GM12891 (cell line): ENCODE data around the gene ODF2.

ENCODE experiments used
- DNase-seq: peaks from one replicate; pipeline ENCODE4 v3.0.0; 2011; ENCODE audit warnings: low spot score; ENCODE audit not compliant: insufficient read length
- FAIRE-seq: peaks from 2 replicates; lab custom pipeline; 2011; peaks lifted over from hg19 to GRCh38; lab: Jason Lieb, UNC
- PAX5 ChIP-seq: IDR thresholded peaks from 2 replicates; pipeline ENCODE4 v1.6.1; 2011; ENCODE audit warnings: low read length, moderate library complexity, mild to moderate bottlenecking; ENCODE audit not compliant: insufficient read depth, severe bottlenecking
- POLR2A ChIP-seq: IDR thresholded peaks from 2 replicates; pipeline ENCODE4 v1.6.1; 2011; ENCODE audit warnings: low read depth, low read length, control low read depth
- POLR2AphosphoS5 ChIP-seq: IDR thresholded peaks from 2 replicates; pipeline ENCODE4 v1.6.1; 2011; ENCODE audit warnings: low read depth, low read length, control low read depth
- POU2F2 ChIP-seq: IDR thresholded peaks from 2 replicates; pipeline ENCODE4 v1.6.1; 2011; ENCODE audit warnings: low read depth, mild to moderate bottlenecking, control low read depth, low read length, moderate library complexity
- SPI1 ChIP-seq: IDR thresholded peaks from 2 replicates; pipeline ENCODE4 v1.6.1; 2011; ENCODE audit warnings: low read depth, low read length, control low read depth
- TAF1 ChIP-seq: IDR thresholded peaks from 2 replicates; pipeline ENCODE4 v1.6.1; 2011; ENCODE audit warnings: low read depth, low read length, control low read depth

ODF2 gene

DNA sequence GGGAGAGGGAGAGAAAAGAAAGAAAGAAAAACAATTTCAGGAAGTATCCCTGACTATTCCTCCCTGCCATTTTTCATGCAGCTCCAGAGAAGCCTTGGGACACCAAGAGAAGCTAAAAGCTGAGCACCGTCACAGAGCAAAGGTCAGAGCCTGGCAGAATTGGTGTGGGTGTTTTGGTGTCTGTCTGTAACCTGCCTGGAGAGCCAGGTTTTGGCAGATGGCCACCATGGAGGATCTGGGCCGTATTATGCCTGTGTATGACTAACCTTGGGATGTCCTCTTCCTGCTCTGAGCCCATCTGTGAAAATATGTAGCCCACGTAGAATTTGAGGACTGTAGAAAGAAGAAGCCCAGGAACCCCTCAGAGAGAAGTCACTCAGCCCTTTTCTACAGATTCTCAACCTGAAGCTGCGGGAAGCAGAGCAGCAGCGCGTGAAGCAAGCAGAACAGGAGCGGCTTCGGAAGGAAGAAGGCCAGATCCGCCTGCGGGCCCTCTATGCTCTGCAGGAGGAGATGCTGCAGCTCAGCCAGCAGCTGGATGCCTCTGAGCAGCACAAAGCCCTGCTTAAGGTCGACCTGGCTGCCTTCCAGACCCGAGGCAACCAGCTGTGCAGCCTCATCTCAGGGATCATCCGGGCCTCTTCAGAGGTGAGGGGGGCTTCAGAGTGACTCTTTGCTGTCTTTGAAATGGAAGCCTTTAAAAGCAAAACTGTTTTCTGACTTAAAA, 67.6 kb downstream of the ODF2 start:
- DNase-seq (no peak), FAIRE-seq (no peak)
- TF ChIP-seq SPI1, result no peak
- TF ChIP-seq PAX5, result no peak
- no peak for TF ChIP-seq POU2F2
- TF ChIP-seq POLR2AphosphoS5, result no peak
- no peak for TF ChIP-seq TAF1
- TF ChIP-seq POLR2A, result no peak

DNA sequence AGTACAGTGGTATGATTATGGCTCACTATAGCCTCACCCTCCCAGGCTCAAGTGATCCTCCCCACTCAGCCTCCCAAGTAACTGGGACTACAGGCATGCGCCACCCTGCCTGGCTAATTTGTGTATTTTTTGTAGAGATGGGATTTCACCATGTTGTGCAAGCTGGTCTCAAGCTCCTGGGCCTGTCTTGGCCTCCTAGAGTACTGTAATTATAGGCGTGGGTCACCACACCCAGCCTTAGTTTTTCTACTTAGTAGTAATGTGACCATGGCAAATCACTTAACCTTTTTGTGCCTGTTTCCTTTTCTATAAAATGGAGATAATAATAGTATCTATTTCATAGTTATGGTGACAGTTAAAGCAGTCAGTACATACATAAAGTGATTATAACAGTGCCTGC, 70.9 kb downstream of the ODF2 start:
- no peak for TF ChIP-seq PAX5
- TF ChIP-seq SPI1, result no peak
- TF ChIP-seq POLR2A, result no peak
- FAIRE-seq (no peak), DNase-seq (no peak)

DNA sequence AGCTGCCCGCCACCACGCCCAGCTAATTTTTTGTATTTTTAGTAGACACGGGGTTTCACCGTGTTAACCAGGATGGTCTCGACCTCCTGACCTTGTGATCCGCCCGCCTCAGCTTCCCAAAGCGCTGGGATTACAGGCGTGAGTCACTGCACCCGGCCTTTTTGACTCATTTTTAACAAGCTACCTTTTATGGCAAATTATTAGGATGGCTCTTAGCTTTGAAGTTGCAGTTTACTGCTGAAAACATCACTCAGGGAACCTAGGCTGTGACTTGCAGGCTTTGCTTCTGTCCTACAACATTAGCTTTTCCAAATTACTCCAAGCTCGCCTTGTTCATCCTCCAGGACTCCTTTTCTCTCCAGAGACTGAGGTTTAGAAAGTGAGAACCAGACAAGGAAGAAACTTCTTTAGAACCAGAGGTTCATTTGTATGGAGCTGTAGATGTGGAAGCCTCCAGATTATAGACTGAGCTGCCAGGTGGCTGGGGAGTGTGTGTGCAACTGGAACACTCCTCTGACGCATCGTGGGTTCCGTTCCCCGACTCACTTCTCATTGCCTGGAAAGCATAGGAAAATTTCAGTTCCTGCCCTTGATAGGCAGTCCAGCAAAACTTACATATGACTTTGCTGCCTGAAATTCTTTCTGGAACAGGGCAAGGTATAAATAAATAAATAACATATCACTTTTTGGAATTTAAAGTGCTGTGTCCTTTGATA, 72.8 kb downstream of the ODF2 start:
- no peak for TF ChIP-seq SPI1
- TF ChIP-seq PAX5, result no peak
- DNase-seq (no peak), FAIRE-seq (no peak)

DNA sequence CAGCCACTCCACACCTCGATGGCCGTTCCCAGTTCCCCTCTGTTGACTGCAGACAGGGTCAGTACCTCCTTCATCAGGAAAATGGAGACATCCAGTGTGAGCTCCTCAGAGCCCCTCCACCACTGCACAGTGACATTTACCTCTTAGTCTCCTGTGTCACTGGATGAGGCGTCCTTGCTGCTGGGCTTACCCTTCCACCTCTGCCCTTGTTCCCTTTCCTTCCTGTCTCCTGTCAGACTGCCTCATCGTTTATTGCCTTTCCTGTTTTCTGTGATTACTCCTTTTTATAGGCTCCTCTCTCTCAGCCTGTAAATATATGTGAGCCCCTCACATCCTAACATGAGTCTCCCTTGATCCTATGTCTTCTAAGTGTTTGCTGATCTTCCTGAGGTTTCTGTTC, 73.4 kb downstream of the ODF2 start:
- FAIRE-seq (no peak), DNase-seq (no peak)
- TF ChIP-seq SPI1, result no peak
- TF ChIP-seq TAF1, result no peak
- TF ChIP-seq POU2F2, result no peak
- TF ChIP-seq PAX5, result no peak
- no peak for TF ChIP-seq POLR2A
- TF ChIP-seq POLR2AphosphoS5, result no peak

DNA sequence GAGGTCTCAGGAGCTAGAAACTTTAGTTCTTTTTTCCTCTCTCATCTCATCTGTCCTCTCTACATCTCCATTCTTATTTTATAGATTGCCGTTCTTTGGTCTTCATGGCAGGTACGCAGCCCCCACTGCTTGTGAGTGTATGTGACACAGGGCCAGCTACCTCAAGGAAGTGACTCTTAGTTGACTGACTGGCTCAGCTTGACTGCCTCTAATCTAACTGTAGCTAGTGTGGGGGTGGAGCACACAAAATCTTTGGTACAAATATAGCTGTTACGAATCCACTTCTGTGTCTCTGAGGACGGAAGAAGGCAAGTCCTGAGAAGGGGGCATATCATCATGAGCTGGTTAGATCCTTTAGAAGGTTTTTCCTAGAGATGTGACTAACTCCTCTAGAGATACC, 76.8 kb downstream of the ODF2 start:
- no peak for TF ChIP-seq SPI1
- no peak for TF ChIP-seq POU2F2
- no peak for TF ChIP-seq POLR2AphosphoS5
- no peak for TF ChIP-seq TAF1
- TF ChIP-seq PAX5, result no peak
- TF ChIP-seq POLR2A, result no peak
- DNase-seq (no peak), FAIRE-seq (peak; percentile 57)

DNA sequence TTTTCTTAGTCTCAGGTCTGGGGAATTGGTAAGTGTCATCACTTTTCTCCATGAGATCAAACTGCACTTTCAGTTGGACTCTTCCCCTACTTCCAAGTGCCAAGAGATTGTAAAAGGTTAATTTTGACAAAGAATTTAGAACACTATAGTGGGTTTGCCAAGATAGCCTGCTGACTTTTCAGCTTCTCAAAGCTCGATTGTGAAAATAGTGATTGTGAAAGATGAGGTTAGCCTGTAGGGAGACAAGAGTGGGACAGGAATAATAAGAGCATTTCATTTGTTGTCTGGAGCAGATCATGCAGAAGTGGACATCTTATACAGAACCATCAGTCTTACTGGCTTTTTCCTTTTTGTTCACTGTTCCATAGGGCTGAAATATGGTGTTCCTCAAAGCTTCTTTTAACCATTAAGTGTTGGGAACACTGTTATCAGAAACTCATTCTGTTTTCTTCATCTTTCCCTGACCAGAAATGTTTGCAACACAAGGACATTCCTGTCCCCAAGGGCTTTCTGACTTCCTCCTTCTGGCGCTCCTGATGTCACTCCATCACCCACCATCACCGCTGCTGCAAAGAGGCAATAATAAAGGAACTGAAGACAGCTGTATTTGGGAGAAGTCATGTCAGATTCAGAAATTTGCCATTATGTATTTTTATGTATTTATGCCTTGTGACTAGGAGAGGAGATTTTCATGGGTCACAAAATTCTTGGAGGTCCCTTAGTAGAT, 85.0 kb downstream of the ODF2 start:
- TF ChIP-seq POLR2A, result no peak
- no peak for TF ChIP-seq POU2F2
- no peak for TF ChIP-seq SPI1
- TF ChIP-seq TAF1, result no peak
- no peak for TF ChIP-seq POLR2AphosphoS5
- TF ChIP-seq PAX5, result no peak
- no peak for FAIRE-seq
- no peak for DNase-seq

DNA sequence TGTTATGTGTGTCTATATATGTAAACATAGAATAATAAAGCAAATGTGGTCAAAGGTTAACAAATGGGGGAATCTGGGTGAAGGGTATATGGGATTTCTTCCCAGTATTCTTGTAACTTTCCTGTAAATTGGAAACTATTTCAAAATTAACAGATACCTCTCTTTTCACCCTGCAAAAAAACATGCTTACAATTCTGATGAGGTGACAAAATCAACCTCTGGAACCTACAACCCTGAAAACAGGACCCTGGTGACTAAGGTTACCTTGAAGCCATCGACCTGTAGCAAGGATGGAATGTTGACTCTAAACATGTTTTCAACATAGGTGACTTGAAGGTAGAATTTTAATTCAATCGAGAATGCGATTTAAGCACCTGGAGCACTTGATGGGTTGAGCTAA, 90.7 kb downstream of the ODF2 start:
- FAIRE-seq (no peak), DNase-seq (no peak)
- TF ChIP-seq POU2F2 (no peak), POLR2AphosphoS5 (no peak), POLR2A (no peak), TAF1 (no peak), SPI1 (no peak), PAX5 (no peak)

DNA sequence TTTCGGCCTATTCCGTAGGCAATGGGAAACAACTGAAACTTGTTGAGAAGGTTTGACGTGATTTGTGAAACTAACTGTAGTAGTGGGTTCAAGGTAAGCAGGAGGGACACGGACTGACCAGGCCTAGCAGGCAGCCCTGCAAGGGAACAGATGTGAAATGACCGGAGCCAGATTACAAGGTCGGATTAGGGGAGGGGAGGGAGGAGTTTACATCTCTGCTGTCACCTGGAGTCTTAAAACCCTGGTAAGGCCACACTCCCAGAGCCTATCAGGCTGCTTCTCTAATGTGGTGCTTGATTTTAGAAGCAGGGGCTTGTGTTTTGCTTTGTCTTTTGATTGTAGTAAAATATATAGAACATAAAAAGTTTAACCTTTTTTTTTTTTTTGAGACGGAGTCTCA, 93.1 kb downstream of the ODF2 start:
- FAIRE-seq (no peak), DNase-seq (no peak)
- TF ChIP-seq SPI1, result no peak
- no peak for TF ChIP-seq TAF1
- TF ChIP-seq POU2F2, result no peak
- TF ChIP-seq POLR2A, result no peak
- TF ChIP-seq POLR2AphosphoS5, result no peak
- TF ChIP-seq PAX5, result no peak

DNA sequence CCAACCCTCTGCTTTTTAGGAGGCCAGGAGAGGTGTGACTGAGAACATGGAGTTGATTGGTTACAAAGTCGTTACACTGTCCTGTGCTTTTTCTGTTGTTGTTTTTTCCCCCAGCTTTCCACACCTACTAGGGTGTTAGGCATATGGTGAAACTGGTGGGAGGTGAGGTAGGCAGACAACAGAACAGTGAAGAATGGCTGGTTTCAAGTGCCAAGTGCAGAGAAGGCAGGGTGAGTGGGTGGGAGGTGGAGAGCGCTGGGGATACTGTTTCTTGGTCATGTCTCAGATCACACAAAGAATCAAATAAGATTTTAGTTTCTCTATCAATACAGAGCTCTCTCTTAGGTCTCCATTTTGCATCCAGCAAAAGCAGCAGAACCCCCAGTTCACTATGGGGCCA, 94.4 kb downstream of the ODF2 start:
- TF ChIP-seq PAX5 (no peak), TAF1 (no peak), SPI1 (no peak), POU2F2 (no peak), POLR2A (no peak), POLR2AphosphoS5 (no peak)
- no peak for FAIRE-seq
- DNase-seq, result no peak
